Activated naive CD4-positive, alpha-beta T cell treated with anti-CD3 and anti-CD28 coated beads, Interleukin-2, amount 50 U/mL, for 24 hours (primary cell): ENCODE measurements around the gene EGLN2.
A peak's percentile ranks its signal among the peaks of the same experiment; 100 is the strongest.
"Not testable (repeated sequence)": the region's sequence is repeated elsewhere in the genome, so short reads cannot be mapped to it uniquely, and the experiment has no call there.

Experiments
- H3K27ac Mint-ChIP-seq: one replicate; pipeline ENCODE4 v1.8.0; 2021; ENCODE audit warnings: mild to moderate bottlenecking, mixed read lengths
- H3K27me3 Mint-ChIP-seq: one replicate; pipeline ENCODE4 v1.8.0; 2021; ENCODE audit warnings: mixed read lengths
- H3K36me3 Mint-ChIP-seq: one replicate; pipeline ENCODE4 v1.8.0; 2021; ENCODE audit warnings: mixed read lengths
- H3K4me1 Mint-ChIP-seq: one replicate; pipeline ENCODE4 v1.8.0; 2021; ENCODE audit warnings: mixed read lengths
- H3K4me3 Mint-ChIP-seq: one replicate; pipeline ENCODE4 v1.8.0; 2021; ENCODE audit warnings: mild to moderate bottlenecking, mixed read lengths
- H3K9me3 Mint-ChIP-seq: one replicate; pipeline ENCODE4 v1.8.0; 2021; ENCODE audit warnings: mixed read lengths

EGLN2 gene

GRCh38 chr19:40798683-40799557, at the start of gene EGLN2:
EGLN2 (plus strand) TSS chr19:40799191; CDS start chr19:40800573, 1,382 bp downstream.
- Mint-ChIP-seq H3K36me3 (peaks cover 2% of the 10 kb centered on the region), H3K4me3 (peak within 1 kb of the TSS; percentile 96), H3K27ac (peak within 1 kb of the TSS; percentile 97), H3K4me1 (peaks cover 51% of the 10 kb centered on the region), H3K27me3 (no peaks in the 10 kb centered on the region), H3K9me3 (no peaks in the 10 kb centered on the region)

- Mint-ChIP-seq H3K9me3 (no peaks in the 10 kb centered on the region), H3K27me3 (no peaks in the 10 kb centered on the region), H3K4me3 (peak within 1 kb of the TSS; percentile 100), H3K27ac (peak within 1 kb of the TSS; percentile 100), H3K4me1 (peaks cover 32% of the 10 kb centered on the region), H3K36me3 (peaks cover 21% of the 10 kb centered on the region)
Observed at GRCh38 chr19:40750058-40750873, 48.7 kb upstream of the EGLN2 start, which contains the start of gene ACTMAP. ACTMAP (minus strand) TSS chr19:40750477; CDS start chr19:40749803, 674 bp downstream.

GRCh38 chr19:40750874-40751537, 48.0 kb upstream of the EGLN2 start, which contains the start of gene SNRPA:
SNRPA (plus strand) TSS chr19:40751203; CDS start chr19:40751409, 206 bp downstream.
- H3K9me3 Mint-ChIP-seq = no peaks in the 10 kb centered on the region
- peaks cover 38% of the 10 kb centered on the region for H3K4me1 Mint-ChIP-seq
- H3K4me3 Mint-ChIP-seq = peak within 1 kb of the TSS; percentile 100
- no peaks in the 10 kb centered on the region for H3K27me3 Mint-ChIP-seq
- H3K27ac Mint-ChIP-seq = peak within 1 kb of the TSS; percentile 100
- H3K36me3 Mint-ChIP-seq = peaks cover 24% of the 10 kb centered on the region

GRCh38 chr19:40752257-40752781, 46.7 kb upstream of the EGLN2 start:
- H3K27me3 Mint-ChIP-seq = no peaks in the 10 kb centered on the region
- peaks cover 29% of the 10 kb centered on the region for H3K36me3 Mint-ChIP-seq
- no peaks in the 10 kb centered on the region for H3K9me3 Mint-ChIP-seq
- H3K27ac Mint-ChIP-seq = peak overlapping the region; percentile 100
- H3K4me1 Mint-ChIP-seq = peaks cover 50% of the 10 kb centered on the region
- peak overlapping the region; percentile 100 for H3K4me3 Mint-ChIP-seq

- Mint-ChIP-seq H3K27me3 (no peaks in the 10 kb centered on the region), H3K4me1 (peaks cover 54% of the 10 kb centered on the region), H3K27ac (peak overlapping the region; percentile 92), H3K4me3 (peak overlapping the region; percentile 91), H3K36me3 (peaks cover 33% of the 10 kb centered on the region), H3K9me3 (no peaks in the 10 kb centered on the region)
Observed at GRCh38 chr19:40754611-40755247, 44.3 kb upstream of the EGLN2 start.

- no peaks in the 10 kb centered on the region for H3K27me3 Mint-ChIP-seq
- H3K36me3 Mint-ChIP-seq = peaks cover 33% of the 10 kb centered on the region
- no peaks in the 10 kb centered on the region for H3K9me3 Mint-ChIP-seq
- H3K4me3 Mint-ChIP-seq = peak overlapping the region; percentile 91
- no peak overlapping the region for H3K27ac Mint-ChIP-seq
- H3K4me1 Mint-ChIP-seq = peaks cover 51% of the 10 kb centered on the region
Observed at GRCh38 chr19:40755248-40755624, 43.8 kb upstream of the EGLN2 start.

GRCh38 chr19:40755791-40756190, 43.2 kb upstream of the EGLN2 start:
- peaks cover 33% of the 10 kb centered on the region for H3K36me3 Mint-ChIP-seq
- no peaks in the 10 kb centered on the region for H3K9me3 Mint-ChIP-seq
- H3K27ac Mint-ChIP-seq = peak overlapping the region; percentile 72
- H3K4me1 Mint-ChIP-seq = peaks cover 49% of the 10 kb centered on the region
- no peaks in the 10 kb centered on the region for H3K27me3 Mint-ChIP-seq
- H3K4me3 Mint-ChIP-seq = peak overlapping the region; percentile 67

- peak overlapping the region; percentile 3 for H3K4me3 Mint-ChIP-seq
- H3K27ac Mint-ChIP-seq = peak overlapping the region; percentile 63
- no peaks in the 10 kb centered on the region for H3K27me3 Mint-ChIP-seq
- peaks cover 49% of the 10 kb centered on the region for H3K4me1 Mint-ChIP-seq
- H3K9me3 Mint-ChIP-seq = no peaks in the 10 kb centered on the region
- peaks cover 29% of the 10 kb centered on the region for H3K36me3 Mint-ChIP-seq
Observed at GRCh38 chr19:40756502-40757110, 42.4 kb upstream of the EGLN2 start.

- no peaks in the 10 kb centered on the region for H3K9me3 Mint-ChIP-seq
- H3K4me1 Mint-ChIP-seq = peaks cover 49% of the 10 kb centered on the region
- peaks cover 28% of the 10 kb centered on the region for H3K36me3 Mint-ChIP-seq
- H3K27me3 Mint-ChIP-seq = no peaks in the 10 kb centered on the region
- no peak overlapping the region for H3K4me3 Mint-ChIP-seq
- no peak overlapping the region for H3K27ac Mint-ChIP-seq
Observed at GRCh38 chr19:40758491-40758890, 40.5 kb upstream of the EGLN2 start.

- H3K4me1 Mint-ChIP-seq = peaks cover 55% of the 10 kb centered on the region
- peaks cover 34% of the 10 kb centered on the region for H3K36me3 Mint-ChIP-seq
- no peak overlapping the region for H3K4me3 Mint-ChIP-seq
- no peak overlapping the region for H3K27ac Mint-ChIP-seq
- H3K9me3 Mint-ChIP-seq = no peaks in the 10 kb centered on the region
- no peaks in the 10 kb centered on the region for H3K27me3 Mint-ChIP-seq
Observed at GRCh38 chr19:40759352-40759751, 39.6 kb upstream of the EGLN2 start.

GRCh38 chr19:40762754-40763470, 36.1 kb upstream of the EGLN2 start:
- H3K9me3 Mint-ChIP-seq = no peaks in the 10 kb centered on the region
- H3K4me1 Mint-ChIP-seq = peaks cover 39% of the 10 kb centered on the region
- no peak overlapping the region for H3K4me3 Mint-ChIP-seq
- H3K27me3 Mint-ChIP-seq = no peaks in the 10 kb centered on the region
- peaks cover 24% of the 10 kb centered on the region for H3K36me3 Mint-ChIP-seq
- H3K27ac Mint-ChIP-seq = no peak overlapping the region

GRCh38 chr19:40763526-40763925, 35.5 kb upstream of the EGLN2 start:
- no peak overlapping the region for H3K27ac Mint-ChIP-seq
- peaks cover 22% of the 10 kb centered on the region for H3K36me3 Mint-ChIP-seq
- H3K4me3 Mint-ChIP-seq = no peak overlapping the region
- H3K27me3 Mint-ChIP-seq = no peaks in the 10 kb centered on the region
- peaks cover 35% of the 10 kb centered on the region for H3K4me1 Mint-ChIP-seq
- no peaks in the 10 kb centered on the region for H3K9me3 Mint-ChIP-seq

GRCh38 chr19:40763963-40764362, 35.0 kb upstream of the EGLN2 start:
- Mint-ChIP-seq H3K4me1 (peaks cover 35% of the 10 kb centered on the region), H3K4me3 (peak overlapping the region; percentile 11), H3K27ac (no peak overlapping the region), H3K27me3 (no peaks in the 10 kb centered on the region), H3K9me3 (no peaks in the 10 kb centered on the region), H3K36me3 (peaks cover 22% of the 10 kb centered on the region)

GRCh38 chr19:40766385-40766784, 32.6 kb upstream of the EGLN2 start:
- not testable (repeated sequence) for H3K27ac Mint-ChIP-seq, H3K9me3 Mint-ChIP-seq, H3K4me3 Mint-ChIP-seq, H3K27me3 Mint-ChIP-seq
- Mint-ChIP-seq H3K36me3 (peaks cover 25% of the 10 kb centered on the region), H3K4me1 (peaks cover 40% of the 10 kb centered on the region)
